H1 (cell line): Measurements from ENCODE around the gene PEX13. TPM values are rescaled to one million over a fixed set of nuclear protein-coding genes. Genes with fewer than 3 reads are reported as not detected.

ENCODE experiments used
- CTCF ChIA-PET: fragments of 300-600 bp; sonication (Branson Sonifier 250); formaldehyde crosslinking; loops from one replicate; lab custom pipeline; 2021; ENCODE audit not compliant: partially characterized antibody; lab: Charles Lee
- POLR2A ChIA-PET: fragments of 300-600 bp; sonication (Branson Sonifier 250); formaldehyde crosslinking; loops from one replicate; lab custom pipeline; 2021; ENCODE audit warnings: inconsistent platforms; ENCODE audit not compliant: partially characterized antibody; lab: Charles Lee
- DNase-seq, 2 experiments: peaks; one replicate each; pipeline versions ENCODE4 v3.0.0 to v3.0.0-alpha.2; 2010 to 2022; ENCODE audit warnings: low spot score in 2 of 2, low read depth in 1 of 2, mixed read lengths in 1 of 2
- FAIRE-seq: peaks from 2 replicates; lab custom pipeline; 2011; peaks lifted over from hg19 to GRCh38; lab: Jason Lieb, UNC
- H2AFZ ChIP-seq: 2 replicates; pipeline ENCODE4 v1.8.1; 2012; ENCODE audit warnings: low read length, inconsistent platforms
- H2AK5ac ChIP-seq: 2 replicates; pipeline ENCODE4 v1.6.1; 2013; ENCODE audit warnings: low read depth, low read length
- H2BK120ac ChIP-seq: replicated peaks from 2 replicates; pipeline ENCODE3; 2013; ENCODE audit warnings: low read depth, low read length, inconsistent platforms
- H2BK12ac ChIP-seq: 2 replicates; pipeline ENCODE4 v1.6.1; 2013; ENCODE audit warnings: low read depth, low read length
- H2BK15ac ChIP-seq: 2 replicates; pipeline ENCODE4 v1.6.1; 2013; ENCODE audit warnings: low read length
- H2BK20ac ChIP-seq: 2 replicates; pipeline ENCODE4 v1.6.1; 2013; ENCODE audit warnings: low read length
- H2BK5ac ChIP-seq: 2 replicates; pipeline ENCODE4 v1.6.1; 2013; ENCODE audit warnings: low read depth, low read length
- H3K14ac ChIP-seq: 2 replicates; pipeline ENCODE4 v1.6.1; 2013; ENCODE audit warnings: inconsistent platforms; ENCODE audit not compliant: insufficient read length
- H3K18ac ChIP-seq: 2 replicates; pipeline ENCODE4 v1.6.1; 2013; ENCODE audit warnings: low read length; ENCODE audit errors: extremely low read depth
- H3K23ac ChIP-seq: 2 replicates; pipeline ENCODE4 v1.6.1; 2013; ENCODE audit warnings: inconsistent platforms; ENCODE audit not compliant: insufficient read length
- H3K23me2 ChIP-seq: 2 replicates; pipeline ENCODE4 v1.6.1; 2013; ENCODE audit warnings: low read depth, low read length
- H3K27ac ChIP-seq: 2 replicates; pipeline ENCODE4 v1.6.1; 2011; ENCODE audit warnings: low read depth, low read length, inconsistent platforms
- H3K27me3 ChIP-seq, 4 experiments: replicated peaks in 1 of 4; 1 replicate in 1 of 4; 2 replicates in 3 of 4; pipeline versions ENCODE4 v1.6.1 to v1.8.1; 2011 to 2013; ENCODE audit warnings: low read length in 3 of 4, mild to moderate bottlenecking in 3 of 4, inconsistent platforms in 2 of 4, mixed read lengths in 2 of 4, moderate library complexity in 1 of 4; ENCODE audit not compliant: control insufficient read depth in 3 of 4, insufficient read depth in 3 of 4; ENCODE audit errors: extremely low read depth in 1 of 4
- H3K36me3 ChIP-seq, 4 experiments: 2 replicates each; pipeline versions ENCODE4 v1.6.1 to v1.8.1; 2011 to 2013; ENCODE audit warnings: mild to moderate bottlenecking in 4 of 4, low read length in 3 of 4, moderate library complexity in 2 of 4, control low read depth in 1 of 4, inconsistent platforms in 1 of 4; ENCODE audit not compliant: insufficient read depth in 4 of 4, control insufficient read depth in 2 of 4
- H3K4ac ChIP-seq: replicated peaks from 2 replicates; pipeline ENCODE3; 2013; ENCODE audit warnings: low read length, low read depth, mixed read lengths, inconsistent platforms; ENCODE audit not compliant: insufficient read length
- H3K4me1 ChIP-seq, 4 experiments: replicated peaks in 1 of 4; 1 replicate in 1 of 4; 2 replicates in 3 of 4; pipeline versions ENCODE4 v1.6.1 to v1.8.1; 2011 to 2013; ENCODE audit warnings: low read length in 3 of 4, inconsistent platforms in 2 of 4, mixed read lengths in 1 of 4; ENCODE audit not compliant: insufficient read depth in 4 of 4, control insufficient read depth in 3 of 4
- H3K4me2 ChIP-seq, 2 experiments: 2 replicates each; pipeline versions ENCODE4 v1.6.1 to v1.8.1; 2011 to 2013; ENCODE audit warnings: low read depth in 2 of 2, low read length in 2 of 2, control low read depth in 1 of 2, inconsistent platforms in 1 of 2, mild to moderate bottlenecking in 1 of 2; ENCODE audit not compliant: insufficient read depth in 1 of 2
- H3K4me3 ChIP-seq, 4 experiments: fragments of 200-600, 300-600 bp in 1 of 4; sonication (generic), shearing (Covaris generic), sonication (Bioruptor Twin) in 1 of 4; 2 replicates each; pipeline versions ENCODE4 v1.5.1 to v1.8.1; 2011 to 2016; ENCODE audit warnings: low read length in 4 of 4, low read depth in 3 of 4, control low read depth in 2 of 4, inconsistent platforms in 2 of 4, mild to moderate bottlenecking in 2 of 4, mixed read lengths in 1 of 4, moderate library complexity in 1 of 4; ENCODE audit not compliant: insufficient read depth in 2 of 4; ENCODE audit errors: extremely low read depth in 1 of 4
- H3K56ac ChIP-seq: replicated peaks from 2 replicates; pipeline ENCODE3; 2013; ENCODE audit warnings: low read depth, mild to moderate bottlenecking, mixed read lengths, low read length, inconsistent platforms; ENCODE audit not compliant: insufficient read length
- H3K79me1 ChIP-seq: 2 replicates; pipeline ENCODE4 v1.6.1; 2013; ENCODE audit warnings: low read depth, low read length, control low read depth
- H3K79me2 ChIP-seq, 2 experiments: 2 replicates each; pipeline versions ENCODE4 v1.6.1 to v1.8.1; 2012 to 2013; ENCODE audit warnings: low read length in 2 of 2, mild to moderate bottlenecking in 2 of 2, inconsistent platforms in 1 of 2; ENCODE audit not compliant: insufficient read depth in 2 of 2, control insufficient read depth in 1 of 2
- H3K9ac ChIP-seq, 4 experiments: replicated peaks in 1 of 4; 1 replicate in 1 of 4; 2 replicates in 3 of 4; pipeline versions ENCODE4 v1.6.1 to v1.8.1; 2011 to 2013; ENCODE audit warnings: low read depth in 3 of 4, low read length in 3 of 4, control low read depth in 2 of 4, mild to moderate bottlenecking in 2 of 4, moderate library complexity in 2 of 4, inconsistent platforms in 1 of 4; ENCODE audit errors: extremely low read depth in 1 of 4
- H3K9me3 ChIP-seq, 2 experiments: 2 replicates each; pipeline versions ENCODE4 v1.6.1 to v1.8.1; 2012 to 2013; ENCODE audit warnings: mild to moderate bottlenecking in 2 of 2, moderate library complexity in 2 of 2, control low read depth in 1 of 2, inconsistent platforms in 1 of 2, low read depth in 1 of 2, low read length in 1 of 2, mixed read lengths in 1 of 2; ENCODE audit not compliant: insufficient read depth in 2 of 2
- H4K20me1 ChIP-seq, 2 experiments: replicated peaks in 1 of 2; 2 replicates each; pipeline versions ENCODE3 to v1.8.1; 2011 to 2013; ENCODE audit warnings: inconsistent platforms in 2 of 2, low read length in 2 of 2, mild to moderate bottlenecking in 1 of 2; ENCODE audit not compliant: insufficient read depth in 2 of 2, control insufficient read depth in 1 of 2
- H4K5ac ChIP-seq: 2 replicates; pipeline ENCODE4 v1.6.1; 2013; ENCODE audit warnings: low read length, low read depth, mixed read lengths, inconsistent platforms; ENCODE audit not compliant: insufficient read length
- H4K8ac ChIP-seq: 2 replicates; pipeline ENCODE4 v1.8.0; 2013; ENCODE audit warnings: mild to moderate bottlenecking, moderate library complexity, low read length, inconsistent platforms; ENCODE audit not compliant: insufficient read depth; ENCODE audit errors: extremely low read depth
- H4K91ac ChIP-seq: replicated peaks from 2 replicates; pipeline ENCODE3; 2013; ENCODE audit warnings: low read length, mixed read lengths, inconsistent platforms; ENCODE audit not compliant: insufficient read length
- GABPA ChIP-seq: IDR thresholded peaks from 2 replicates; pipeline ENCODE4 v1.6.1; 2011; ENCODE audit warnings: mild to moderate bottlenecking, low read length, moderate library complexity, borderline replicate concordance; ENCODE audit not compliant: insufficient read depth
- HDAC2 ChIP-seq, 2 experiments: fragments of 300-600 bp in 1 of 2; sonication (generic) in 1 of 2; IDR thresholded peaks; 2 replicates each; pipeline ENCODE4 v1.6.1; 2011 to 2012; ENCODE audit warnings: low read depth in 2 of 2, low read length in 2 of 2, mild to moderate bottlenecking in 2 of 2, moderate library complexity in 2 of 2, borderline replicate concordance in 1 of 2, inconsistent platforms in 1 of 2
- JUN ChIP-seq: IDR thresholded peaks from 2 replicates; pipeline ENCODE4 v1.6.1; 2011; ENCODE audit warnings: low read depth, mild to moderate bottlenecking, improper control_type of control experiment, low read length
- KDM1A ChIP-seq: fragments of 200-600, 300-600 bp; sonication (generic); IDR thresholded peaks from 2 replicates; pipeline ENCODE4 v1.7.1; 2016; ENCODE audit warnings: mild to moderate bottlenecking, low read length, borderline replicate concordance
- PHF8 ChIP-seq: fragments of 200-600 bp; sonication (generic); conservative IDR thresholded peaks from 2 replicates; pipeline ENCODE4 v1.7.1; 2012; ENCODE audit warnings: low read depth, mild to moderate bottlenecking, inconsistent platforms, low read length, moderate library complexity
- SP4 ChIP-seq: IDR thresholded peaks from 2 replicates; pipeline ENCODE4 v1.6.1; 2012; ENCODE audit warnings: low read length, inconsistent platforms
- WGBS, 2 experiments: shearing (Covaris generic) in 1 of 2; methylation state at CpG; one replicate each; pipeline versions ENCODE4 v1.1.6 to v1.1.7; 2013 to 2015; ENCODE audit warnings: low lambda C conversion rate in 2 of 2, mixed read lengths in 2 of 2, inconsistent platforms in 1 of 2, low coverage in 1 of 2, missing lambda C conversion rate in 1 of 2; ENCODE audit not compliant: insufficient replicate concordance in 2 of 2, insufficient coverage in 1 of 2, insufficient read length in 1 of 2; ENCODE audit errors: extremely low coverage in 1 of 2, missing lambda C conversion rate in 1 of 2; 5-methylcytosine and 5-hydroxymethylcytosine counted together
- polyA plus RNA-seq, 7 experiments: library from polyadenylated mRNA; depleted of rRNA in 3 of 7; stranded (reverse) in 5 of 7; unstranded in 2 of 7; fragments of >200 nt in 5 of 7; fragments of 200-250 nt in 2 of 7; gene quantifications; 1 replicate in 5 of 7; 2 replicates in 1 of 7; 4 replicates in 1 of 7; pipeline versions ENCODE4 v1.2.1 to v1.2.3, GENCODE V29; 2011 to 2013; ENCODE audit warnings: missing spikeins in 2 of 7, mixed read lengths in 2 of 7
- total RNA-seq: library from RNA; stranded (reverse); fragmentation: NEBNext Ultra II Directional; extraction: Animal tissue kit (Norgen Biotek cat#: 25700); gene quantifications from 2 replicates; pipeline ENCODE4 v1.2.1, GENCODE V29; 2021
- TF ChIP-seq, protein P1 (sequence below): IDR thresholded peaks from 2 replicates; pipeline ENCODE4 v1.6.1; 2011; ENCODE audit warnings: low read depth, mild to moderate bottlenecking, low read length; ENCODE audit not compliant: insufficient read depth

The PEX13 gene
- total and polyA plus RNA-seq, 2 of the 8 experiments (the other 6 are each of a cell fraction or from before 2014, with no cell fraction given): 16.8 to 22.3 TPM

GRCh38 chr2:60992985-60993392 is 24.5 kb upstream of the PEX13 start:
- H3K18ac ChIP-seq: no peak overlapping the region
- H4K91ac ChIP-seq: no peak overlapping the region
- no peak overlapping the region for H4K5ac ChIP-seq
- H2BK20ac ChIP-seq: no peak overlapping the region
- no peak for DNase-seq
- no peak overlapping the region for H2AK5ac ChIP-seq
- CTCF ChIA-PET: interaction anchor here (0.6 to 1.4 kb wide), 3 partner anchors 153 to 1095 kb away, joined by 3 read pairs; no protein-coding TSS in a partner anchor
- 92% methylated on average over 7 of the region's 7 CpGs; no CpG with 5 or more reads in 1 of the 2 experiments for WGBS, 2 experiments
- H3K56ac ChIP-seq: no peak overlapping the region
- no peak overlapping the region for H2BK12ac ChIP-seq
- H3K9me3 ChIP-seq: peaks cover 13 to 15% of the 10 kb centered on the region in 2 experiments
- H3K27me3 ChIP-seq: no peaks in the 10 kb centered on the region
- H4K8ac ChIP-seq: no peak overlapping the region
- H3K23ac ChIP-seq: no peak overlapping the region
- no peak overlapping the region for H2BK15ac ChIP-seq
- no peaks in the 10 kb centered on the region for H4K20me1 ChIP-seq
- no peaks in the 10 kb centered on the region for H3K36me3 ChIP-seq
- H3K4me3 ChIP-seq: no peak overlapping the region
- no peaks in the 10 kb centered on the region for H3K79me1 ChIP-seq
- TF ChIP-seq JUN: no peak
- TF ChIP-seq, protein P1, sequence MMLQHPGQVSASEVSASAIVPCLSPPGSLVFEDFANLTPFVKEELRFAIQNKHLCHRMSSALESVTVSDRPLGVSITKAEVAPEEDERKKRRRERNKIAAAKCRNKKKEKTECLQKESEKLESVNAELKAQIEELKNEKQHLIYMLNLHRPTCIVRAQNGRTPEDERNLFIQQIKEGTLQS: no peak
- no peak for TF ChIP-seq PHF8
- no peak for TF ChIP-seq HDAC2 (IDR thresholded peaks at IDR 0.05; ENCODE audit: borderline replicate concordance in 1 of 2, low read depth in 2 of 2, low read length in 2 of 2)
- TF ChIP-seq GABPA: no peak
- TF ChIP-seq SP4: no peak
- TF ChIP-seq KDM1A: no peak
- H3K4me2 ChIP-seq: no peak overlapping the region
- H2BK120ac ChIP-seq: no peak overlapping the region
- H2BK5ac ChIP-seq: no peak overlapping the region
- no peak overlapping the region for H3K9ac ChIP-seq
- no peak overlapping the region for H2AFZ ChIP-seq
- no peak overlapping the region for H3K27ac ChIP-seq
- no peaks in the 10 kb centered on the region for H3K23me2 ChIP-seq
- H3K4me1 ChIP-seq: no peaks in the 10 kb centered on the region
- FAIRE-seq: no peak
- POLR2A ChIA-PET: no interaction called here
- H3K4ac ChIP-seq: no peak overlapping the region
- no peaks in the 10 kb centered on the region for H3K79me2 ChIP-seq
- no peak overlapping the region for H3K14ac ChIP-seq
